HG03060 (cell line): ENCODE data around the gene MYH8.

ENCODE experiments used
- ATAC-seq: cut with Tn5 transposase; IDR thresholded peaks from one replicate; pipeline ENCODE4 v1.9.1; 2021; ENCODE audit warnings: low read depth, moderate number of reproducible peaks; ENCODE audit not compliant: unreplicated experiment

Gene MYH8

DNA sequence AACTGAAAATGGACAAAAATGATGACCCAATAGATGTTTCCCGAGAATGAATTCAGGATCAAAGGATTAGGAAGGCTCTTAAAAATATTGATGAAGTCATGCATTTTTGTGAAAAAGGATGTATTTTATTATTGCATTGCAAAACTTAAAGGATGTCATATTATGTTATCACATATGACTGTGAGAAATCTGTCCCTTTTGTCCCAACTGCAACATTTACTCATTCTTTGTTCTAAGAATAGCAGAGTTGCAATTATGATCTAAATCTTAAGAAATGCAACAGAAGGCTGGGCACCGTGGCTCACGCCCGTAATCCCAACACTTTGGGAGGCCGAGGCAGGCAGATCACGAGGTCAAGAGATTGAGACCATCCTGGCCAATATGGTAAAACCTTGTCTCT is 35.9 kb downstream of the MYH8 start:
- ATAC-seq: no peak

DNA sequence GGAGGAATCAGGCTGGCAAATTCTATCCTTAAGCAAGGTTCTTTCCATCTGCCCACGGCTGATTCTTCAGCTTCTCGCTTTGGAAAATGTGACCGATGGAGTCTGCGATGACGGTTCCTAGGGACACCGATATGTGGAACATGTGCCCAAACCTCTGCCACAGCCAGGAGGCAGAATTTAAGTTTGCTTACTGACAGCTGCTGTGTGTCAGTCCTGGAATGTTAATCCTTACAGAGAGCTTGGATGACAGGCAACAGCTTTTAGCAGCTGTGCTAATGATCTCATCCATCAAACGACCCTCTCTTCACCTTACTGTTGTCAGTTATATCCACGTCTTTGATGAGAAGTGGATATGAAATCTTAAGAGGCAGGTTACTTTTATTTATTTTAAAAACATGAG is 37.6 kb downstream of the MYH8 start:
- ATAC-seq: no peak

DNA sequence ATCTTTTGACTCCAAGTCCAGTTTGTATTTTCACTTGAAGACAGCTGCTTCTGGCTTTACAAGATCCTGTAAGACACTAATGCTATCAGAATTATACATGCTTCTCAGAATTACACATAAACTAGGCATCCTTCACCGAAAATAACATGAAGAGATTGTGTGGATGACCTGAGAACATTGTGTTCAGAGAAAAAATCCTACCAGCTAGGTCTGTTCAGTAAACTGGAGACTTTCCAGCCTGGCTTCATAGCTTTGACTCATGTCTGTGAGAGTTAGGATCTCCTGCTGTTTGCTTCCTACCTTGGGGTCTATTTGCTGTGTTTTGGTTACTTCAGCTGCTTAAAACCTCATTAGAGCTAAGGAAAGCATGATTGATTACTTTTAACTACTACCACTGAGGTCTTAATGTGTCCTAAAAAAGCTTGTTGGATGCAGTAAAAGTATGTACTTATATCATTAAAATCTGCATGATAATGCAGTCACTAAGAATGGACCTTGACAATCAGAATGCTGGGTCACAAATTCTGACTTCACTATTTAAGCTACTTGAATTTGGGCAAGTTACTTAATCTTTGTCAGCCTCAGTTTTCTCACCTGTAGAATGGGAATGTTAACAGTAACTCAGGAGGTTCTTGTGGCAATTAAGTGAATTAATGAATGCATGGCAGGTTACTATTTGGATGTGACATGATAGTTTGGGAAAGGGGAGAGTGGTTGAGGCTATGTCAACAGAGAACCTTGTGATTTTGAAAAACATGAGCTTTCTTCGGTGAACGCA is 40.9 kb downstream of the MYH8 start:
- ATAC-seq: no peak

DNA sequence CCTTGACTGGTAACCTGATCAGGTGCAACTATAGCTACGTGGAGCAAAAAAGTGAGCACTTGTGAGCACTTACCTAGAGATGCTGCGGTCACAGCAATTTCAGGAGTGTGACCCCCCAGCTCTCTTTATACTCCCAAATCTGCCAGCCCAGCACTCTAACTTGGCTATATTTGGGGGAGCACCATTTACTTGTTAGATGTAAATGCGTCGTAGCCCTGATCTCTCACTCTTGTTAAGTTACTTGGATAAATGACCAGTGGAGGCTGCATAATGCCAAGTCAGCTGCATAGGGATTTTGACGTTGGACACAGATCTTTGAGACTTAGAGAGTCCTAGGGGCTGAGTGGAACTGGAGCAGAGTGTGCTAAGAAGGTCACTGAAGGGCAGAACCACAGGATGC is 48.8 kb downstream of the MYH8 start, which contains the start of gene MYH13:
Gene MYH13 (minus strand): TSS at position 101 of the 400 bp plus-strand sequence. CDS start 8,476 bp downstream, outside the sequence.
- ATAC-seq: no peak

DNA sequence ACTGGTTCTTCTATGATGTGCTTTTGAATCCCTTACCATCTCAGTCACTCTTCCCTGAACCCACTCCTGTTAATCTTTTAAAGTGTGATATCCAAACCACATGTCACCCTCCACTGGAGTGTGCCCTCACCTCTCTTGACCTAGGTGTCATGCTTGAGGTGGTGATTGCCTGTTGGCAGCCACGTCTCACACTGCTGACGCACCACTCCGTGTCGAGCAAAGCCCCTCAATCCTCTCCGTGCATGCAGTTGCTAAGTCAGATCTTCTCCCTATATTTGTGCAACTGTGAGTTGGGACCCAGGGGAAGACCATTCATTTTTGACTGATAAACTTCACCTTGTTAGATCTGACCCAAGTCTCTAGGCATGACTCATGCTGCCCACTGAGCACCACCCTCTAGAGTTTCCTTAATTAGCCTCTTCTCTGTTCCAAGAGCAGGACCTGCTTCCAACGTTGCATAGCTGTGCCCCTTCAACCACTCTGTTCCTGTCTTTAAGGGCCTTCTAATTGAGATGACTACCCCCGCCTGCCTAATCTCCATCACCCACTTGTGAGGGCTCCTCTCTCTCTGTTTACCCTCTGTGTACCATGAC is 51.6 kb downstream of the MYH8 start:
- no peak for ATAC-seq

DNA sequence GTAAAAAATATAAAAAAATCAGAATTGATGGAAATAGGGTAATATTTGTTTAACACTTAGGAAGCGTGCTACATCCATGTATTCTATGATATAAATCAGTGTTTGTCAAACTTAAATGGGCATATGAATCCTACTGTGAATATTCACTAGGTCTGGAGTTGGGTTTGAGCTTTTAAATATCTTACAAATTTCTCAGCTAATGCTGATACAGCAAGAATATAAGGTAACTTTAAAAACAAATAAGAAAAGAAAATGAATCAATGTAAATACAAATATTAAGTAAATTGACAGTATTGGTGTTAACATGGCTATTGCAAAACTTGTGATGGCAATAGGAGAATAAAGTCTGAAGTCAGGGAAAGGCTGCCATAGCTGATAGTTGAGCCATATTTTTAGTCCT is 52.5 kb downstream of the MYH8 start:
- no peak for ATAC-seq

DNA sequence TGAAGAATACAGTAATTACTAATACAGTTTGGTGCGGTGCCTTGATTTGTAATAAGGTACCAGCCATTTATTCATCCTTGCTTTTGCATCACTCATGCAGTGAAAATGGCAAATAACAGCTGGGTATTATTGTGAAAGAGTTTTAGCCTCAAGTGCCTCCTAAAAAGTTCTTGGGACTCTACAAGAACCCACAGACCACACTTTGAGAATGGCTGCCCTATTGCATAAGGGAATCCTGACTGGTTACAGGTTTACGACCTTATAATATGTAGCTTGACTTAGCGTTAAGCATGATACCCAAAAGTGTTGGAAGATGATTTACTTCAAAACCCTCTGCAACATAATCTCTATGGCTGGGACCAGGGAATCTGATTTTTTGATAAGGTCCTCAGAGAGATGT is 53.2 kb downstream of the MYH8 start:
- no peak for ATAC-seq

DNA sequence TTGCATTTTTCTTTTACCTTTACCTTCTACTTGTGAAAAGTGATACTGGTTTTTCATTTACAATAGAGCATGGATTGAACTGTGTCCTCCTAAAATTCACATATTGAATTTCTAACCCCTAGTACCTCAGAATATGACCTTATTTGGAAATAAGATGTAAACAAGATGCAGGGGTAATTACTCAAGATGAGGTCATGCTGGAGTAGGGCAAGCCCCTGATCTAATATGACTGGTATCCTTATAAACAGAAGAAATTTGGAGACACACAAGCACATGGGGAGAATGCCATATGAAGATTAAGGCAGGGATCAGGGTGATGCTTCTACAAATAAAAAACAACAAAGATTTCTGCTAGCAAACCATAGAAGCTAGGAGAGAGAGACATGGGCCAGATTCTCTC is 61.2 kb downstream of the MYH8 start:
- ATAC-seq: no peak

DNA sequence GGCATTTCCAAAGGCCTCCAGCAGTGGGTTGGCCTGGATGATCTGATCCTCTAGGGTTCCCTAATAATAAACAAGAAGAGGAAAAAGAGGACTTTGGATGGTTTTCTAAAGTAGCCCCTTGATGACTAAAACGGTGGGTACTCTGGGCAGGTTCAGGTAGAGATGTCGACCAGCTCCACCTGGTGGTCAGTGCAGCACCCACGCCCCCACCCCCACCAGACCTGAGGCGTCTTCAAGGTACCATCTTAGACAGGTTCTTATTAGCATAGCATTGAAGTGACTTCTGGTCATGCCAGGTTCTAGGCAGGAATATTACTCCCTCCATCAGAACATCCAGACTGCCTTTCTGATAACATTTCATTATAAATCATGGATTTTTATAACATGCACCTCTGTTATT is 64.0 kb downstream of the MYH8 start:
- ATAC-seq: no peak

DNA sequence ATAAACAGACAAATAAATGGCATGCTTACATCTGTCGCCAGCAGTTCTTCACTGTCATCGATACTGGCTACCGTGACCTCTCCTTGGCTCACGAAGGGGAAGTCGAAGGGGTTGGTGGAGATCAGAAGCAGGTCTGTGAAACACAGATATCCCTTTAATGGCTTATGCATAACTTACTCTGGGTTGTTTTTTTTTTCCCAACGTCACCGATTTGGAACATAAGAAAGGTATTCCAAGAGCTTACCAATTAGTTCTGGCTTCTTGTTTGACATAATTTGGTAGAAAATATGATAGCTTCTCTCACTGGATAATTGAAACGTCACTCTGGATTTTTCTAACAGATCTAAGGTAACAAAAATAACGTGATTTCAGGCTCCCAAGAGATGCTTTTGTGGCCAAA is 67.1 kb downstream of the MYH8 start:
- ATAC-seq: no peak

DNA sequence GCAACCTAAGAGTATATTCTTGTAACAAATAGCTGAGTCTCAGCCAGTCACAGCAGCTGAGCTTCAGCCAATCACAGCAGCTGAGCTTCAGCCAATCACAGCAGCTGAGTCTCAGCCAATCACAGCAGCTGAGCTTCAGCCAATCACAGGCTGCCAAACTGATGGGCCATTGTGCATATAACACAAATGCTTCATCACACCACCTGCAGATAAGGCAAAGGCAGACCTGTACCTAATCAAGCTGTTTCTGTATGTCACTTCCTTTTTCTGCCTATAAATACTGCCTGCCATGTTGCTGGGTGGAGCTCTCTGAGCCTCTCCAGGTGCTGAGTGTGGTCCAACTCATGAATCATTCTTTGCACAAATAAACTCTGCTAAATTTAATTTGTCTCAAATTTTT is 68.9 kb downstream of the MYH8 start:
- ATAC-seq: no peak

DNA sequence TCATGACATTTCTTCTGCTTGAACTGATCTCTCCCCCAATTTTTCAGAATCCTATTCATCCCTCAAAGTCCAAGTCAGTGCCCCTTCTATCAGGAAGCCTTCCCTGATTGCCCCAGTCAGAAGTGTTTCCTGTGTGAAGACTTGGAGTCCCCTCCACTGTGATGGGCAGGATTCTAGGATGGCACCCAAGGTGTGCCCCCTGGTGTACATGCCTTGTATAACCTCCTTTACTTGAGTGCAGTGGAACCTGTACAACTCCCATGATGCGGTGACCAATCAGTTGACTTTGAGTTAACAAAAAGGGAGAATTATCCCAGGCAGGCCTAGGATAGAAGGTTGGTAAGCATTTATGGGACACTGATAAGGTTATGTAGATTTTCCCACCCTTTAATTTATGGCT is 72.3 kb downstream of the MYH8 start:
- no peak for ATAC-seq

DNA sequence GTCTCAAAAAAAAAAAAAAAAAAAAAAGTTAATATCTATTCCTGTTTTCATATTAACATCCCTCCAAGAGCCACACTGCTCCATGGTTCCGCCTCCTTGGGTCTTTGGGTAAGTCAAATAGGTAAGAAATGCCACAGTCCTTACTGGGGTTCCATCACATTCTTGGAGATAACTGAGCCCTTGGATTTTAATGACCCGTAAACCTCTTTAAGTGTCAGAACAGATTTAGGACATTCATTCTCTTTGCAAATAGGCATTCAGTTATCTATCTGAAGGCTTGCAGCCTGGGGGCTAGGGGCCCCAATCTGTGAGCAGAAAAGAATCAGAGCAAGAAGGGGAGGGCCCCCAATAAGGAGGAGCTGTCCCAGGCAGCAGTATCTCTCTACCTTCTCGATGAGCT is 76.9 kb downstream of the MYH8 start:
- no peak for ATAC-seq
